ENCODE results near the gene KYAT1. TPM values are rescaled to one million over a fixed set of nuclear protein-coding genes. Genes with fewer than 3 reads are reported as not detected.

Gene KYAT1
- total and polyA plus RNA-seq, 2 of the 8 experiments (the other 6 are each of a cell fraction or from before 2014, with no cell fraction given) = 30.4 to 42.2 TPM

DNA sequence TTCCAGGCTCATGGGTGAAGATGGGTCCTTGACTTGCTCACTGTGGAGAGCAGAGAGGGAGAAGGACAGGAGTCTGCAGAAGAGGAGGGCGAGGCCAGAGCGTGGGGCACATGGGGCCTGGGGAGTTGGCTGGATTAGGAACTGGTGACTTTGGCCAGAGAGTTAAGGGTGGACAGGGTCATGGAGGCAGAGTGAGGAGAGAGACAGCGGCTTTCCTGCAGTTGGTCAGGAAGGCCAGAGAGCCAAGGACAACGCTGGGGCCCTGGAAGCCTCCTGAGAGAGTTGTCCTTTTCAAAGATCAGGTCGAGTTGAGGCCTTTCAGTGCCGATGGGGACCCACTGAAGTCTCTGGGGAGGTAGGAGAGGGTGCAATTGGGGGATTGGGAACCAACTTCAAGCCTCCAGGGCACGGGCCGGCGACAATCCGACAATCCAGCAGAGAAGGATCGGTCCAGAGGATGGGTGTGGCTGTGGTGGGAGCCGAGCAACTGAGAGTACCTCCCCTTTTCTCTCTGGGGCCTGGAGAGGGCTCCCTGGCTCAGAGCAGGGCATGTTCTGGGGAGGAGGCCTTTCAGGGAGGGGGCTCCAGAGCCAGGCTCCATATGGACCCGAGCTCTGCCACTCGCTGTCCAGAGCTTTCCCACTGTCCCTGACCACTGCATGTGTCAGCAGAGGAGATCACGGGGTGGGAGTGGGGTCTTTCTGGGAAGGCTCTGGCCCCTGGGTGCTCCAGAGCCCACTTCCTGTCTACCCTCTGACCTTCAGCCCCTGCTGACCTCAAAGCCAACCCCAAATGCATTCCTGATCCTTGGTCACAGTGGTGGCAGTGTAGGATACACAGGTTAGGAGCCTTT lies 31.5 kb upstream of the KYAT1 start:
- Histone ChIP-seq H3K27ac (ENCODE audit: low read depth, low read length) (peak overlapping the region; percentile 73), H2BK5ac (ENCODE audit: low read depth, low read length) (peak overlapping the region; percentile 90), H3K79me2 (ENCODE audit: control insufficient read depth in 1 of 2, insufficient read depth in 2 of 2, low read length in 2 of 2) (peaks cover 0 to 60% of the 10 kb centered on the region in 2 experiments; a peak in 2 of 4 replicates), H3K4me2 (ENCODE audit: insufficient read depth in 1 of 2, low read depth in 2 of 2, low read length in 2 of 2) (peak overlapping the region in 1 of 2 experiments; percentile 46; a peak in 1 of 4 replicates), H2AFZ (ENCODE audit: low read length) (no peak overlapping the region), H3K4ac (replicated peaks; ENCODE audit: insufficient read length, low read depth, low read length) (no peak overlapping the region), H3K56ac (replicated peaks; ENCODE audit: insufficient read length, low read depth, low read length) (no peak overlapping the region), H3K18ac (ENCODE audit: extremely low read depth, low read length) (peak overlapping the region; percentile 71), H2BK15ac (ENCODE audit: low read length) (peak overlapping the region; percentile 55; the same call in 1 of the 2 replicates), H3K36me3 (ENCODE audit: control insufficient read depth in 2 of 4, insufficient read depth in 4 of 4, low read length in 3 of 4) (peaks cover 9 to 50% (median 42%) of the 10 kb centered on the region in 4 experiments), H3K79me1 (ENCODE audit: low read depth, low read length) (peaks cover 15% of the 10 kb centered on the region), H3K9me3 (ENCODE audit: insufficient read depth in 2 of 2, low read depth in 1 of 2, low read length in 1 of 2) (no peaks in the 10 kb centered on the region), H2AK5ac (ENCODE audit: low read depth, low read length) (peak overlapping the region; percentile 76), H3K27me3 (replicated peaks in 1 of 4; ENCODE audit: control insufficient read depth in 3 of 4, extremely low read depth in 1 of 4, insufficient read depth in 3 of 4, low read length in 3 of 4) (no peaks in the 10 kb centered on the region), H2BK20ac (ENCODE audit: low read length) (peak overlapping the region; percentile 90; the same call in 1 of the 2 replicates), H4K20me1 (replicated peaks in 1 of 2; ENCODE audit: control insufficient read depth in 1 of 2, insufficient read depth in 2 of 2, low read length in 2 of 2) (peaks cover 27 to 34% of the 10 kb centered on the region in 2 experiments), H4K91ac (replicated peaks; ENCODE audit: insufficient read length, low read length) (no peak overlapping the region), H3K4me1 (replicated peaks in 1 of 4; ENCODE audit: control insufficient read depth in 3 of 4, insufficient read depth in 4 of 4, low read length in 3 of 4) (peaks cover 0 to 24% (median 18%) of the 10 kb centered on the region in 4 experiments; a peak in 6 of 7 replicates), H3K23me2 (ENCODE audit: low read depth, low read length) (no peaks in the 10 kb centered on the region), H3K14ac (ENCODE audit: insufficient read length) (no peak overlapping the region), H2BK12ac (ENCODE audit: low read depth, low read length) (peak overlapping the region; percentile 99), H3K23ac (ENCODE audit: insufficient read length) (no peak overlapping the region), H4K5ac (ENCODE audit: insufficient read length, low read depth, low read length) (no peak overlapping the region), H2BK120ac (replicated peaks; ENCODE audit: low read depth, low read length) (no peak overlapping the region), H3K4me3 (ENCODE audit: extremely low read depth in 1 of 4, insufficient read depth in 2 of 4, low read depth in 3 of 4, low read length in 4 of 4) (no peak overlapping the region), H3K9ac (replicated peaks in 1 of 4; ENCODE audit: extremely low read depth in 1 of 4, low read depth in 3 of 4, low read length in 3 of 4) (no peak overlapping the region), H4K8ac (ENCODE audit: extremely low read depth, insufficient read depth, low read length) (no peak overlapping the region)
- FAIRE-seq (no peak), DNase-seq (ENCODE audit: low read depth in 1 of 2, low spot score in 2 of 2) (no peak)
- TF ChIP-seq TEAD4 (IDR thresholded peaks at IDR 0.05; ENCODE audit: low read depth, low read length) (no peak), POLR2AphosphoS5 (IDR thresholded peaks at IDR 0.05; ENCODE audit: low read depth, low read length) (0 out of 2 replicates have a peak, but pooled peaks have one; percentile 23)
- ChIA-PET POLR2A (ENCODE audit: partially characterized antibody) (interaction anchor here (1.3 to 1.9 kb wide), 2 partner anchors 7 to 8 kb away, joined by 3 to 14 read pairs; partner anchors contain the start of gene PHYHD1), CTCF (ENCODE audit: partially characterized antibody) (interaction anchor here (1.0 to 3.9 kb wide), 4 partner anchors 15 to 20 kb away, joined by 3 to 26 read pairs (median 14); no protein-coding TSS in a partner anchor)
- 91% methylated on average over 15 of the region's 15 CpGs; no CpG with 5 or more reads in 1 of the 2 experiments for WGBS, 2 experiments (ENCODE audit: extremely low coverage in 1 of 2, insufficient coverage in 1 of 2, insufficient read length in 1 of 2, insufficient replicate concordance in 2 of 2, low coverage in 1 of 2, low lambda C conversion rate in 2 of 2, missing lambda C conversion rate in 1 of 2)

Data from H1 (cell line).